GM12873 (cell line): ENCODE results near the gene SH3GL1.

Experiments
- TF ChIP-seq, protein P1 (sequence below): IDR thresholded peaks from 2 replicates; pipeline ENCODE4 v1.5.1; 2012; ENCODE audit warnings: low read depth, mild to moderate bottlenecking, moderate library complexity, low read length, control low read depth; ENCODE audit not compliant: insufficient read depth; ENCODE audit errors: missing control alignments

Gene SH3GL1

DNA sequence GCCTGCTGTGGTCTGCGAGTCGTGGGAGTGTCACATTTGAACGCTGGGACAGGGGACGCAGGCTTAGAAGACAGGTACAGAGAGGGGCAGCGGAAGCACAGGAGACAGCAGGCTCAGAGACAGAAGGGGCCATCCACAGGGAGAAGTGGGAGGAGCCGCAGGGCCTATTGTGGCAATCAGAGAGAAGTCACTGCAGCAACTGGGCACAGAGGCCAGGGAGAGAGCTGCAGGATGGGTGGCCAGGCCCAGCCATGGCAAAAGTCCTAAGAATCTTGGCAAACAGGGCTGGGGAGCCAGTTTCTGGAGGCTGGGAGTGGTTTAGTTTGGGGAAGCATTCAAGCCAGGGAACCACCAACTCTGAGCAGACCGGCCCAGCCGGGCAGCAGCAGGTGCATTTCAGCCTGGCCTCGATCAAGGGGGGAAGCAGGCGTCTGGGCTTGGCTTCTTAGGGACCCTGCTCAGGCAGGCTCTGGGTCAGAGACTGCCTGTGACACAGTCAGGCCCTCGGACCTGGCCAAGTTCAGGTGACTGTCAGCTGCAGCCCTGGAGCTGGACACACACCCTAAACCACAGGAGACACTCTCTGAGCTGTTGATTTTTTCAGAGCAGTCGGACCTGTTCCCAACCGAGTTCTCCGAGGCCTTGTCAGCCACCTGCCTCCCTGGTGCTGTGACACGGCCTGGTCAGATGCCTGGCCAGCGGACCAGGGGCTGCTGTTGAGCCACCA, 11.8 kb downstream of the SH3GL1 start:
- TF ChIP-seq, protein P1, sequence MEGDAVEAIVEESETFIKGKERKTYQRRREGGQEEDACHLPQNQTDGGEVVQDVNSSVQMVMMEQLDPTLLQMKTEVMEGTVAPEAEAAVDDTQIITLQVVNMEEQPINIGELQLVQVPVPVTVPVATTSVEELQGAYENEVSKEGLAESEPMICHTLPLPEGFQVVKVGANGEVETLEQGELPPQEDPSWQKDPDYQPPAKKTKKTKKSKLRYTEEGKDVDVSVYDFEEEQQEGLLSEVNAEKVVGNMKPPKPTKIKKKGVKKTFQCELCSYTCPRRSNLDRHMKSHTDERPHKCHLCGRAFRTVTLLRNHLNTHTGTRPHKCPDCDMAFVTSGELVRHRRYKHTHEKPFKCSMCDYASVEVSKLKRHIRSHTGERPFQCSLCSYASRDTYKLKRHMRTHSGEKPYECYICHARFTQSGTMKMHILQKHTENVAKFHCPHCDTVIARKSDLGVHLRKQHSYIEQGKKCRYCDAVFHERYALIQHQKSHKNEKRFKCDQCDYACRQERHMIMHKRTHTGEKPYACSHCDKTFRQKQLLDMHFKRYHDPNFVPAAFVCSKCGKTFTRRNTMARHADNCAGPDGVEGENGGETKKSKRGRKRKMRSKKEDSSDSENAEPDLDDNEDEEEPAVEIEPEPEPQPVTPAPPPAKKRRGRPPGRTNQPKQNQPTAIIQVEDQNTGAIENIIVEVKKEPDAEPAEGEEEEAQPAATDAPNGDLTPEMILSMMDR: no peak

DNA sequence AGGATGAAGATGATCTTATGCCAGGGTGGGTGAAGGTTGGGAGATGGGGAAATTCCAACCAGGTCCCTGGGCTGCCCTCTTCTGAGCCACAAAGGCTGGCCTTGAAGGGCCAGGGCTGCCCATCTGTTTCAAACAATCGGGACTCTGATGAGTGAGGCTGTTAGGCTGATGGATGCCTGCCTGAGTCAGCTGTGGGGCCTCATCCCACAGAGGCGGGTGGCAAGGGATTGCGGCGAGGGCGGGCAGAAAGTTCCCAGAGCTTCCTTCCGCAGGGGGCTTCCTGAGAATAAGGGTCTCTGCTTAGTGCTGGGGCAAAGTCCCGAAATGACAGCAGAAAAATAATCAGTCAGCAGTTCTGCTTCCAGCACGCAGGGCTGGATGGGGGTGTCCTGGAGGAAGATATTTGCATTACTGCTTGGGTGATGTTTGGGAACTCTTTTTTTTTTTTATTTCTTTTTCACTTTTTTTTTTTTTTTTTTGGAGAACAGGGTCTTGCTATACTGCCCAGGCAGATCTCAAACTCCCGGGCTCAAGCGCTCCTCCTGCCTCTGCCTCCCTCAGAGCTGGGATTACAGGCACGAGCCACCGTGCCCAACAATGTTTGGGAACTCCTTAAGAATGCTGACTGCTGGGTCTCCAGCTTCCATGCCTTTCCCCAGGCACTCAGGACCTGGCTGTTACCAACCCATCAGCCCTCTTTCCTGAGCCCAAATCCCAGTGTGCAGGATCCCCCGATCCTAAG, 14.1 kb downstream of the SH3GL1 start:
- TF ChIP-seq, protein P1: no peak

DNA sequence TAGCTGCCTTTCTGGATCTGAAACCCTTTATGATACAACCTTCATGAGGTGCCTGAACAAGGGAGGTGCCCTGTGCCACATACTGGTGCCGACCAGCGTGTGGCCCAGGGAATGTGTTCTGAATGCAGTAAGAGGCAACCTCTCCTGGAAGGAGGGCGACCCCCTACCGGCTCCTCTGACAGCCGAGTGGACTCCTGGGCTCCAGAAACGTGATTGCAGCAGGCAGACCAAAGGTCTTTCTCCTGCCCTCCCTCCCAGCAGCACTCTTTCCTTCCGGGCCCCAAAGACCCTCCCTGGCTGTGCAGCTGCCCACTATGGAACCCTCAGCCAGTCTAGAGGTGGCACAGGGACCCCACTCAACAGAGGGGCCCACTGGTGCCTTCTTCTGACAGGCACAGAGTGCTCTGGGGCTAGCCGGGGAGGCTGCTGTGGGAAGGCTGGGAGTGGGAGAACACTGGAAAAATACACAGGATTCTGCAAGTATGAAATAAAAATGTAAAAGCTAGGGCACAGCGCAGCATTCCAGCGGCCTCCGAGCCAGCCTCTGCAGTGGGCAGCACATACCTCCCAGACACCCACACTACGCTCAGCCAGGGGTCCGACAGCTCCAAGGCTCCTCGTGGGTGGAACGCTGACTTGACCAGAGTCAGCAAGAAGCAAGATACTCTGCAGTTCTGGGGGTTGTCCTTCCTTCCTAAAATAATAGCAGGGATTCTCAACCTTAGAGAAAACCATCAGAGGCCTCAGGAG, 14.9 kb downstream of the SH3GL1 start:
- TF ChIP-seq, protein P1: no peak

DNA sequence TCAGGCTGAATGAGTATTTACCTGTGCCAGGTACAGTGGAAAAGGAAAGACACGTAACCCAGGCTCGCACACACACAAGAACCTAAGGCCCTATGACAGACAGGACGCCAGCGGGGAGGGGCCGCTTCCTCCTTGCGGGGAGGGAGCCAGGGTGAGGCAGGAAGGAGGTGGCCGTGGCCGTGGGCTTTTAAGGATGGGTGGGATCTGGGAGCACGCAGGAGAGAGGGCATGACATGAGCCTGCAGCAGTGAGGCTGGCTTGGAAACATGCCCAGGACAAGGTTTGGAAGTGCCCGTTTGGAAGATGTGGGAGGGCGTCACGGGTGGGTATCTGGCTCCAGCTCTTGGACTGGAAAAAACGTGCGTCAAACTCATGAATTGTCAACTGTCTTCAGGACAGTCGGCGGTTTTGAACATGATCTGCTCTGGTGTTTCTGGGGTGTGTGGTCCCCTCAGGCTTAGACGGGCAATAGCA, 20.1 kb downstream of the SH3GL1 start:
- TF ChIP-seq, protein P1: no peak

DNA sequence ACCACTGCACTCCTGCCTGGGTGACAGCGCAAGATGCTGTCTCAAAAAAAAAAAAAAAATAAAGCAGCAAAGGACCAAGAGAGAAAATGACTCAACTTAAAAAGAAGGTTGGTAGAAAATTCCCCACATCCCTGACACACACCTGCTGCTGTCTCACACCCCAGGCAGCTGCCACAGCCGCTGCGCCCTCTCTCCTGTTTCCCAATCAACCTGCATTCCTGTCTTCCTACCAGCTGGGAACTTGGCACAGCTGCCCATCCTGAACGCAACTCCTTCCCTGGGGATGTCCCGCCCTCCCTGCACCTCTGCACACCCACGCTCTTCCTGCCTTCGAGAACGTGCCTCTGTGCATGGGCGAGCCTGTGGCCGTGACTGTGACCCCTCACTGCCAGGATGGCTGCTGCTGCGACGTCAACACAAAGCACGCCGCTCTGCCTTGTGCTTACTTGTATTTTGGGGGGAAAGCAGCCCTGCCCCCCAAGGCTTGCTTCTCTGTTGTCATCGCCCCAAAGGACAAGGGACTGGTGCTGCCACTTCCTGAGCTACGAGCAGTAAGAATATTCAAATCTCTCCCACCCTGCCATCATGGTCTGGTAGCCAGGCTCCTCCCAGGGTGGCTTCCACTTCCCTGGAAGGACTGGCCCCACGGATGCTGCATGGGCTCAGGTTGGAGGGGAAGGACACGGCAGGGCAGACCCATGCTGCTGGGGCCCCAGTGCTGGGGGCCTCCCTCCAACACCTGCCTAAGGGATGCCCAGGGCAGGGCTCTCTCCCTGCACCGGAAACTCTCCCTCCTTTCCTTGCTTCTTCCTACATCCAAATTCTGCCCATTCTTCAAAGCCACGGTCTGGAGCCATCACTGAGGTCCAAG, 20.7 kb downstream of the SH3GL1 start:
- TF ChIP-seq, protein P1: no peak

DNA sequence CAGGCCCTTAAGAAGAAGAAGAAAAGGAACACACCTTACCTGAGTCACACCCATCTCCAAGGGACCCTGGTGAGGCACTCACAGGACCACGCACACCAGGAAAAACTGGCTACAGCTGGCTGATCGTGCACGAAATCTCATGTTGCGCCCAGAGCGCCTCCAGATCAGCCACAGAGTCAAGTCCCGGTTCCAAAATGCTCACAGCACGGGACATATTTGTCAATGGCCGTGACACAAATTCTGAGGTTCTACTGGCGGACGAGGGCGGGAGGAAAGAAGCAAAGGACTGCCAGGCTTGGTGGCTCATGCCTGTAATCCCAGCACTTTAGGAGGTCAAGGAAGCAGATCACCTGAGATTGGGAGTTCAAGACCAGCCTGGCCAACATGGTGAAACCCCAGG, 21.5 kb downstream of the SH3GL1 start:
- TF ChIP-seq, protein P1: no peak
